HL-60 (cell line): ENCODE measurements around the gene ABHD3.

Source experiments
- POLR2AphosphoS5 ChIP-seq: IDR thresholded peaks from 2 replicates; pipeline ENCODE4 v1.6.1; 2012; ENCODE audit warnings: low read depth
- SPI1 ChIP-seq: IDR thresholded peaks from 2 replicates; pipeline ENCODE4 v1.6.1; 2012; ENCODE audit warnings: low read depth, mild to moderate bottlenecking, borderline replicate concordance
- TF ChIP-seq, protein P1 (sequence below): IDR thresholded peaks from one replicate; pipeline ENCODE4 v1.5.1; 2011; ENCODE audit warnings: low read length, control low read depth, inconsistent platforms; ENCODE audit not compliant: insufficient read depth
- TF ChIP-seq, protein P2 (sequence below): IDR thresholded peaks from 2 replicates; pipeline ENCODE4 v1.6.1; 2012; ENCODE audit warnings: low read depth; ENCODE audit not compliant: insufficient replicate concordance

DNA sequence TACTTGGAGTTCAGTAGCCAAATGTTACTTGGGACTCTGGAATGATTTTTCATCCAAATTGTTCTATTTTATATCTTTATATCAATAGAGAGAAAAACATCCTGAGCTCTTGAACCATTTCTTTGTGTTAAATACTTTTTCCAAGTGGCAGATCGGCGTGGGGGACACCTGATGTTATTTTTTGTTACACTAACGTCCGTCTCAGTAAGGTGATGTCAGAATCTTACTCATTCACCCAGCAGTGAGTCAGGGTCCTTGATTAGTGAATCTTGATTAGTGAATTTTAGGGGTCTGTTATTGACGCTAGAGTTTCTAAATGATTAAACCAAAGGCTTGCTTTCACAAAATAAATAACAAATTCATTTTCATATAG lies 37.7 kb upstream of the ABHD3 start:
- TF ChIP-seq POLR2AphosphoS5 = no peak
- TF ChIP-seq, protein P1, sequence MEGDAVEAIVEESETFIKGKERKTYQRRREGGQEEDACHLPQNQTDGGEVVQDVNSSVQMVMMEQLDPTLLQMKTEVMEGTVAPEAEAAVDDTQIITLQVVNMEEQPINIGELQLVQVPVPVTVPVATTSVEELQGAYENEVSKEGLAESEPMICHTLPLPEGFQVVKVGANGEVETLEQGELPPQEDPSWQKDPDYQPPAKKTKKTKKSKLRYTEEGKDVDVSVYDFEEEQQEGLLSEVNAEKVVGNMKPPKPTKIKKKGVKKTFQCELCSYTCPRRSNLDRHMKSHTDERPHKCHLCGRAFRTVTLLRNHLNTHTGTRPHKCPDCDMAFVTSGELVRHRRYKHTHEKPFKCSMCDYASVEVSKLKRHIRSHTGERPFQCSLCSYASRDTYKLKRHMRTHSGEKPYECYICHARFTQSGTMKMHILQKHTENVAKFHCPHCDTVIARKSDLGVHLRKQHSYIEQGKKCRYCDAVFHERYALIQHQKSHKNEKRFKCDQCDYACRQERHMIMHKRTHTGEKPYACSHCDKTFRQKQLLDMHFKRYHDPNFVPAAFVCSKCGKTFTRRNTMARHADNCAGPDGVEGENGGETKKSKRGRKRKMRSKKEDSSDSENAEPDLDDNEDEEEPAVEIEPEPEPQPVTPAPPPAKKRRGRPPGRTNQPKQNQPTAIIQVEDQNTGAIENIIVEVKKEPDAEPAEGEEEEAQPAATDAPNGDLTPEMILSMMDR = no peak
- TF ChIP-seq, protein P2, sequence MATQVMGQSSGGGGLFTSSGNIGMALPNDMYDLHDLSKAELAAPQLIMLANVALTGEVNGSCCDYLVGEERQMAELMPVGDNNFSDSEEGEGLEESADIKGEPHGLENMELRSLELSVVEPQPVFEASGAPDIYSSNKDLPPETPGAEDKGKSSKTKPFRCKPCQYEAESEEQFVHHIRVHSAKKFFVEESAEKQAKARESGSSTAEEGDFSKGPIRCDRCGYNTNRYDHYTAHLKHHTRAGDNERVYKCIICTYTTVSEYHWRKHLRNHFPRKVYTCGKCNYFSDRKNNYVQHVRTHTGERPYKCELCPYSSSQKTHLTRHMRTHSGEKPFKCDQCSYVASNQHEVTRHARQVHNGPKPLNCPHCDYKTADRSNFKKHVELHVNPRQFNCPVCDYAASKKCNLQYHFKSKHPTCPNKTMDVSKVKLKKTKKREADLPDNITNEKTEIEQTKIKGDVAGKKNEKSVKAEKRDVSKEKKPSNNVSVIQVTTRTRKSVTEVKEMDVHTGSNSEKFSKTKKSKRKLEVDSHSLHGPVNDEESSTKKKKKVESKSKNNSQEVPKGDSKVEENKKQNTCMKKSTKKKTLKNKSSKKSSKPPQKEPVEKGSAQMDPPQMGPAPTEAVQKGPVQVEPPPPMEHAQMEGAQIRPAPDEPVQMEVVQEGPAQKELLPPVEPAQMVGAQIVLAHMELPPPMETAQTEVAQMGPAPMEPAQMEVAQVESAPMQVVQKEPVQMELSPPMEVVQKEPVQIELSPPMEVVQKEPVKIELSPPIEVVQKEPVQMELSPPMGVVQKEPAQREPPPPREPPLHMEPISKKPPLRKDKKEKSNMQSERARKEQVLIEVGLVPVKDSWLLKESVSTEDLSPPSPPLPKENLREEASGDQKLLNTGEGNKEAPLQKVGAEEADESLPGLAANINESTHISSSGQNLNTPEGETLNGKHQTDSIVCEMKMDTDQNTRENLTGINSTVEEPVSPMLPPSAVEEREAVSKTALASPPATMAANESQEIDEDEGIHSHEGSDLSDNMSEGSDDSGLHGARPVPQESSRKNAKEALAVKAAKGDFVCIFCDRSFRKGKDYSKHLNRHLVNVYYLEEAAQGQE = no peak
- no peak for TF ChIP-seq SPI1
